Measurements from ENCODE around the gene CLDN9.

The CLDN9 gene

DNA sequence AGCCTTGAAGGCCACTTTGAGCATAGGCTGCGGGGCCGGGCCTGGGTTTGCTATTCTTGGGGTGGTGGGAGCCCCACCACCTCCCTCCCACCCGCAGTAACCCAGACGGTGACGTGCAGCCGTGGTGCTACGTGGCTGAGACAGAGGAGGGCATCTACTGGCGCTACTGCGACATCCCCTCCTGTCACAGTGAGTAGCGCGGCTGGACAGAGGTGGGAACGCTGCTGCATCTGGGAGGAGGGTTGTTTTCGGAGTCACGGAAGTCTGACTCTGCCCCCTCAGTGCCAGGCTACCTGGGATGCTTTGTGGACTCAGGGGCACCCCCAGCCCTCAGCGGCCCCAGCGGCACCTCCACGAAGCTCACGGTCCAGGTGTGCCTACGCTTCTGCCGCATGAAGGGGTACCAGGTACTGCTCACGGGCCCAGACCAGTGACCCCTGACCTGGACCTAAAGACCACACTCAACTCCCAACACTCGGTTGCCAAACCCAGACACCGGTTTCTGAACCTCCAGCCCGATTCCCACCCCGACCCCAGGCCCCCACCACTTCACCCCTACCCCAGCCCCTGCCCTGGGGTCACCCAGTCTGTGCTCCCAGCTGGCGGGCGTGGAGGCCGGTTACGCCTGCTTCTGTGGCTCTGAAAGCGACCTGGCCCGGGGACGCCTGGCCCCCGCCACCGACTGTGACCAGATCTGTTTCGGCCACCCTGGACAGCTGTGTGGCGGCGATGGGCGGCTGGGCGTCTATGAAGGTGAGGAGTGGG is 46.5 kb upstream of the CLDN9 start:
- TF ChIP-seq, protein P1, sequence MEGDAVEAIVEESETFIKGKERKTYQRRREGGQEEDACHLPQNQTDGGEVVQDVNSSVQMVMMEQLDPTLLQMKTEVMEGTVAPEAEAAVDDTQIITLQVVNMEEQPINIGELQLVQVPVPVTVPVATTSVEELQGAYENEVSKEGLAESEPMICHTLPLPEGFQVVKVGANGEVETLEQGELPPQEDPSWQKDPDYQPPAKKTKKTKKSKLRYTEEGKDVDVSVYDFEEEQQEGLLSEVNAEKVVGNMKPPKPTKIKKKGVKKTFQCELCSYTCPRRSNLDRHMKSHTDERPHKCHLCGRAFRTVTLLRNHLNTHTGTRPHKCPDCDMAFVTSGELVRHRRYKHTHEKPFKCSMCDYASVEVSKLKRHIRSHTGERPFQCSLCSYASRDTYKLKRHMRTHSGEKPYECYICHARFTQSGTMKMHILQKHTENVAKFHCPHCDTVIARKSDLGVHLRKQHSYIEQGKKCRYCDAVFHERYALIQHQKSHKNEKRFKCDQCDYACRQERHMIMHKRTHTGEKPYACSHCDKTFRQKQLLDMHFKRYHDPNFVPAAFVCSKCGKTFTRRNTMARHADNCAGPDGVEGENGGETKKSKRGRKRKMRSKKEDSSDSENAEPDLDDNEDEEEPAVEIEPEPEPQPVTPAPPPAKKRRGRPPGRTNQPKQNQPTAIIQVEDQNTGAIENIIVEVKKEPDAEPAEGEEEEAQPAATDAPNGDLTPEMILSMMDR (IDR thresholded peaks at IDR 0.05) = no peak
- Histone ChIP-seq H3K9me3 (no peaks in the 10 kb centered on the region), H3K4me3 (ENCODE audit: low read depth in 1 of 2, low read length in 1 of 2) (peak overlapping the region in 1 of 2 experiments; percentile 59), H3K27ac (no peak overlapping the region), H3K4me1 (ENCODE audit: control insufficient read depth in 1 of 2, insufficient read depth in 1 of 2, low read depth in 1 of 2, low read length in 1 of 2) (peaks cover 71 to 82% of the 10 kb centered on the region in 2 experiments), H3K27me3 (peaks cover 73% of the 10 kb centered on the region), H3K36me3 (no peaks in the 10 kb centered on the region)

DNA sequence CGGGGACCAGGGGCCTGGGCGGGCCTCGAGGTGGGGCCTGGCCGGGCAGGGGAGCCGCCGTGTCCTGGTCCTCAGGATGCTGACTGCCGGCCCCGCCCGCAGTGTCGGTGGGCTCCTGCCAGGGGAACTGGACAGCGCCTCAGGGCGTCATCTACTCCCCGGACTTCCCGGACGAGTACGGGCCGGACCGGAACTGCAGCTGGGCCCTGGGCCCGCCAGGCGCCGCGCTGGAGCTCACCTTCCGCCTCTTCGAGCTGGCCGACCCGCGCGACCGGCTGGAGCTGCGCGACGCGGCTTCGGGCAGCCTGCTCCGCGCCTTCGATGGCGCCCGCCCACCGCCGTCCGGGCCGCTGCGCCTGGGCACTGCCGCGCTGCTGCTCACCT is 45.9 kb upstream of the CLDN9 start:
- H3K36me3 ChIP-seq = no peaks in the 10 kb centered on the region
- peaks cover 66 to 78% of the 10 kb centered on the region in 2 experiments for H3K4me1 ChIP-seq (ENCODE audit: control insufficient read depth in 1 of 2, insufficient read depth in 1 of 2, low read depth in 1 of 2, low read length in 1 of 2)
- TF ChIP-seq, protein P1 (IDR thresholded peaks at IDR 0.05) = peak; percentile 56
- peaks cover 72% of the 10 kb centered on the region for H3K27me3 ChIP-seq
- H3K27ac ChIP-seq = peak overlapping the region; percentile 42
- H3K9me3 ChIP-seq = no peaks in the 10 kb centered on the region
- H3K4me3 ChIP-seq (ENCODE audit: low read depth in 1 of 2, low read length in 1 of 2) = peak overlapping the region; percentile 12 to 59

DNA sequence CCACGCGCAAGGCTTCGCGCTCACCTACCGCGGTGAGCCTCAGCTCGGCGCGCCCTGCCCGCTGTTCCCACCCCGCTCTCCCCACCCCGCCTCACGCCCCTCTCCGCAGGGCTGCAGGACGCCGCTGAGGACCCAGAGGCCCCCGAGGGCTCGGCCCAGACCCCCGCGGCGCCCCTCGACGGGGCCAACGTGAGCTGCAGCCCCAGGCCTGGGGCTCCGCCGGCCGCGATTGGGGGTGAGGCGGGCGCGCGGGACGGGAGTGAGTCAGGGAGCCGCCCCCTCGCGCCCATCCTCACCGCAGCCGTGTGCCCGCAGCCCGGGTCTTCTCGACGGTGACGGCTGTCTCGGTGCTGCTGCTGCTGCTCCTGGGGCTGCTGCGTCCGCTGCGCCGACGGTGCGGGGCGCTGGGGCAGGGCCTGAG is 45.5 kb upstream of the CLDN9 start:
- H3K4me1 ChIP-seq (ENCODE audit: control insufficient read depth in 1 of 2, insufficient read depth in 1 of 2, low read depth in 1 of 2, low read length in 1 of 2) = peaks cover 63 to 77% of the 10 kb centered on the region in 2 experiments
- H3K27me3 ChIP-seq = peaks cover 67% of the 10 kb centered on the region
- peak overlapping the region in 1 of 2 experiments; percentile 59 for H3K4me3 ChIP-seq (ENCODE audit: low read depth in 1 of 2, low read length in 1 of 2)
- H3K27ac ChIP-seq = peak overlapping the region; percentile 42
- TF ChIP-seq, protein P1 (IDR thresholded peaks at IDR 0.05) = no peak
- no peaks in the 10 kb centered on the region for H3K36me3 ChIP-seq
- H3K9me3 ChIP-seq = no peaks in the 10 kb centered on the region

DNA sequence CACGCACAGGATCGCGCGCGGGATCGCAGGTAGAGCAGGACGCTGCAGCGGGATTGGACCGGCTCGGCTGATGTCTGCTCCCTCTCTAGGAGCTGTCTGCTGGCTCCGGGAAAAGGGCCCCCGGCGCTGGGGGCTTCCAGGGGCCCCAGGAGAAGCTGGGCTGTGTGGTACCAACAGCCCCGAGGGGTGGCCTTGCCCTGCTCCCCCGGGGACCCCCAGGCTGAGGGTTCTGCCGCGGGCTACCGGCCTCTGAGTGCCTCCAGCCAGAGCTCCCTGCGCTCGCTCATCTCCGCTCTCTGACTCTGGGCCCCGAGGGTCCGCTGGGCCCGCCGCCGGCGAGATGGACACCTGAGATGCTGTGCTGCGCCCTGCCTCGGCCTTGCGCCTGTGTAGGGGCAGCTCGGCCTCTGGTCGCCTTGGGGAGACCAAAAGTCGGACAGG is 45.0 kb upstream of the CLDN9 start:
- H3K9me3 ChIP-seq = no peaks in the 10 kb centered on the region
- H3K4me1 ChIP-seq (ENCODE audit: control insufficient read depth in 1 of 2, insufficient read depth in 1 of 2, low read depth in 1 of 2, low read length in 1 of 2) = peaks cover 63 to 76% of the 10 kb centered on the region in 2 experiments
- H3K4me3 ChIP-seq (ENCODE audit: low read depth in 1 of 2, low read length in 1 of 2) = peak overlapping the region in 1 of 2 experiments; percentile 82
- H3K36me3 ChIP-seq = no peaks in the 10 kb centered on the region
- TF ChIP-seq, protein P1 (IDR thresholded peaks at IDR 0.05) = no peak
- H3K27ac ChIP-seq = no peak overlapping the region
- peaks cover 62% of the 10 kb centered on the region for H3K27me3 ChIP-seq

DNA sequence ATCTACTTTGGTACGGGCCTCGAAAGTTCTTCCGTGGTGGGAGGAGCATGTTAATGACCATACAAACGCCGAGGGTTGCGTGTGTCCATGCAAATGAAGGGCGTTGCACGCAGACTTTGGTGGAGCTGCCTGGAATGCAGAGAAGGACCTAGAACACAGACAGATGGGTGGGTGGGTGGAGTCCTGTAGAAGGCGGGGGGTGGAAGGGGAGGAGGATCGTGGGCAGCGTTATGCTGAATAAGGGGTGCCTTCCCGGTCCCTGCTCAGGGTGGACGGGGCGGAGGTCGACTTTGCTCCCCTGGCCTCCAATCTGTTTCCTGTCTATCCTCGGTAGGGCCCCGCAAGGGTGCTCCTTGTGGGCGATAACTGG is 44.4 kb upstream of the CLDN9 start:
- Histone ChIP-seq H3K27me3 (peaks cover 56% of the 10 kb centered on the region), H3K4me3 (ENCODE audit: low read depth in 1 of 2, low read length in 1 of 2) (peak overlapping the region; percentile 74 to 82), H3K9me3 (no peaks in the 10 kb centered on the region), H3K4me1 (ENCODE audit: control insufficient read depth in 1 of 2, insufficient read depth in 1 of 2, low read depth in 1 of 2, low read length in 1 of 2) (peaks cover 63 to 70% of the 10 kb centered on the region in 2 experiments), H3K27ac (peak overlapping the region; percentile 47), H3K36me3 (no peaks in the 10 kb centered on the region)
- TF ChIP-seq, protein P1 (IDR thresholded peaks at IDR 0.05) = no peak

All from neutrophil (primary cell).